GM21786 (cell line): ENCODE results near the gene HSPH1.
"Not testable (repeated sequence)": the region's sequence is repeated elsewhere in the genome, so short reads cannot be mapped to it uniquely, and the experiment has no call there.

Source experiments
- ATAC-seq: cut with Tn5 transposase; IDR thresholded peaks from one replicate; pipeline ENCODE4 v1.9.1; 2021; ENCODE audit not compliant: unreplicated experiment

HSPH1 gene

GRCh38 chr13:31177813-31178495 lies 16.2 kb upstream of the HSPH1 start:
- ATAC-seq = not testable (repeated sequence)

- no peak for ATAC-seq
Observed at GRCh38 chr13:31175847-31176532, 14.3 kb upstream of the HSPH1 start.

GRCh38 chr13:31174018-31174417 lies 12.3 kb upstream of the HSPH1 start:
- no peak for ATAC-seq

- ATAC-seq = no peak
Observed at GRCh38 chr13:31172535-31172934, 10.8 kb upstream of the HSPH1 start.

- ATAC-seq = no peak
Observed at GRCh38 chr13:31172001-31172400, 10.3 kb upstream of the HSPH1 start.

GRCh38 chr13:31168736-31169135 lies 7.0 kb upstream of the HSPH1 start:
- no peak for ATAC-seq

- peak; percentile 69 for ATAC-seq
Observed at GRCh38 chr13:31168166-31168565, 6.5 kb upstream of the HSPH1 start.

GRCh38 chr13:31167490-31167889 lies 5.8 kb upstream of the HSPH1 start:
- ATAC-seq = peak; percentile 64

- no peak for ATAC-seq
Observed at GRCh38 chr13:31166591-31166990, 4.9 kb upstream of the HSPH1 start.

- peak; percentile 81 for ATAC-seq
Observed at GRCh38 chr13:31162151-31163008, 676 bp upstream of the HSPH1 start.

- ATAC-seq = peak; percentile 26
Observed at GRCh38 chr13:31160857-31161556, 697 bp downstream of the HSPH1 start.

- no peak for ATAC-seq
Observed at GRCh38 chr13:31159306-31159705, 2.4 kb downstream of the HSPH1 start.

GRCh38 chr13:31154939-31155338 lies 6.8 kb downstream of the HSPH1 start:
- ATAC-seq = no peak

GRCh38 chr13:31151837-31152236 lies 9.9 kb downstream of the HSPH1 start:
- no peak for ATAC-seq

GRCh38 chr13:31150315-31150985 lies 11.3 kb downstream of the HSPH1 start:
- ATAC-seq = no peak

GRCh38 chr13:31149604-31150003 lies 12.1 kb downstream of the HSPH1 start:
- no peak for ATAC-seq

- no peak for ATAC-seq
Observed at GRCh38 chr13:31145417-31145816, 16.3 kb downstream of the HSPH1 start.

- no peak for ATAC-seq
Observed at GRCh38 chr13:31138515-31138914, 23.2 kb downstream of the HSPH1 start.

GRCh38 chr13:31136724-31137123 lies 25.0 kb downstream of the HSPH1 start:
- no peak for ATAC-seq

- no peak for ATAC-seq
Observed at GRCh38 chr13:31134039-31134711, 27.5 kb downstream of the HSPH1 start.
